ENCODE data around the gene CYFIP2.

Gene CYFIP2

GRCh38 chr5:157350939-157351801 lies 85.2 kb downstream of the CYFIP2 start:
- Histone ChIP-seq H3K9ac (ENCODE audit: low read length) (no peak overlapping the region), H3K9me3 (ENCODE audit: control insufficient read depth, low read length) (no peaks in the 10 kb centered on the region), H3K4me1 (ENCODE audit: control insufficient read depth, insufficient read depth, low read length) (no peaks in the 10 kb centered on the region), H3K4me3 (ENCODE audit: low read length) (no peak overlapping the region), H3K36me3 (ENCODE audit: control insufficient read depth, insufficient read depth, low read length, severe bottlenecking) (no peaks in the 10 kb centered on the region), H3K27me3 (replicated peaks; ENCODE audit: control insufficient read depth, insufficient read depth, low read length) (peaks cover 4% of the 10 kb centered on the region)
- DNase-seq (ENCODE audit: low read depth) = no peak

- H3K9ac ChIP-seq (ENCODE audit: low read length) = no peak overlapping the region
- no peaks in the 10 kb centered on the region for H3K9me3 ChIP-seq (ENCODE audit: control insufficient read depth, low read length)
- H3K27me3 ChIP-seq (replicated peaks; ENCODE audit: control insufficient read depth, insufficient read depth, low read length) = no peaks in the 10 kb centered on the region
- DNase-seq (ENCODE audit: low read depth) = no peak
- no peaks in the 10 kb centered on the region for H3K36me3 ChIP-seq (ENCODE audit: control insufficient read depth, insufficient read depth, low read length, severe bottlenecking)
- H3K4me1 ChIP-seq (ENCODE audit: control insufficient read depth, insufficient read depth, low read length) = no peaks in the 10 kb centered on the region
- H3K4me3 ChIP-seq (ENCODE audit: low read length) = no peak overlapping the region
These were observed 85.8 kb downstream of the CYFIP2 start for GRCh38 chr5:157351802-157352092.

GRCh38 chr5:157352756-157353340 lies 86.9 kb downstream of the CYFIP2 start:
- H3K27me3 ChIP-seq (replicated peaks; ENCODE audit: control insufficient read depth, insufficient read depth, low read length) = no peaks in the 10 kb centered on the region
- H3K4me3 ChIP-seq (ENCODE audit: low read length) = no peak overlapping the region
- H3K9ac ChIP-seq (ENCODE audit: low read length) = no peak overlapping the region
- H3K9me3 ChIP-seq (ENCODE audit: control insufficient read depth, low read length) = no peaks in the 10 kb centered on the region
- no peaks in the 10 kb centered on the region for H3K36me3 ChIP-seq (ENCODE audit: control insufficient read depth, insufficient read depth, low read length, severe bottlenecking)
- no peaks in the 10 kb centered on the region for H3K4me1 ChIP-seq (ENCODE audit: control insufficient read depth, insufficient read depth, low read length)
- no peak for DNase-seq (ENCODE audit: low read depth)

GRCh38 chr5:157354800-157355199 lies 88.9 kb downstream of the CYFIP2 start:
- Histone ChIP-seq H3K9me3 (ENCODE audit: control insufficient read depth, low read length) (no peaks in the 10 kb centered on the region), H3K9ac (ENCODE audit: low read length) (no peak overlapping the region), H3K27me3 (replicated peaks; ENCODE audit: control insufficient read depth, insufficient read depth, low read length) (no peaks in the 10 kb centered on the region), H3K4me3 (ENCODE audit: low read length) (no peak overlapping the region), H3K36me3 (ENCODE audit: control insufficient read depth, insufficient read depth, low read length, severe bottlenecking) (no peaks in the 10 kb centered on the region), H3K4me1 (ENCODE audit: control insufficient read depth, insufficient read depth, low read length) (no peaks in the 10 kb centered on the region)
- DNase-seq (ENCODE audit: low read depth) = no peak

GRCh38 chr5:157356576-157356975 lies 90.7 kb downstream of the CYFIP2 start:
- Histone ChIP-seq H3K4me1 (ENCODE audit: control insufficient read depth, insufficient read depth, low read length) (no peaks in the 10 kb centered on the region), H3K4me3 (ENCODE audit: low read length) (no peak overlapping the region), H3K36me3 (ENCODE audit: control insufficient read depth, insufficient read depth, low read length, severe bottlenecking) (no peaks in the 10 kb centered on the region), H3K9me3 (ENCODE audit: control insufficient read depth, low read length) (no peaks in the 10 kb centered on the region), H3K9ac (ENCODE audit: low read length) (no peak overlapping the region), H3K27me3 (replicated peaks; ENCODE audit: control insufficient read depth, insufficient read depth, low read length) (no peaks in the 10 kb centered on the region)
- DNase-seq (ENCODE audit: low read depth) = no peak

GRCh38 chr5:157357823-157358222 lies 91.9 kb downstream of the CYFIP2 start:
- no peaks in the 10 kb centered on the region for H3K36me3 ChIP-seq (ENCODE audit: control insufficient read depth, insufficient read depth, low read length, severe bottlenecking)
- DNase-seq (ENCODE audit: low read depth) = no peak
- no peaks in the 10 kb centered on the region for H3K4me1 ChIP-seq (ENCODE audit: control insufficient read depth, insufficient read depth, low read length)
- no peaks in the 10 kb centered on the region for H3K27me3 ChIP-seq (replicated peaks; ENCODE audit: control insufficient read depth, insufficient read depth, low read length)
- H3K9ac ChIP-seq (ENCODE audit: low read length) = no peak overlapping the region
- H3K9me3 ChIP-seq (ENCODE audit: control insufficient read depth, low read length) = no peaks in the 10 kb centered on the region
- H3K4me3 ChIP-seq (ENCODE audit: low read length) = no peak overlapping the region

GRCh38 chr5:157358871-157359270 lies 92.9 kb downstream of the CYFIP2 start:
- no peaks in the 10 kb centered on the region for H3K9me3 ChIP-seq (ENCODE audit: control insufficient read depth, low read length)
- DNase-seq (ENCODE audit: low read depth) = no peak
- no peaks in the 10 kb centered on the region for H3K4me1 ChIP-seq (ENCODE audit: control insufficient read depth, insufficient read depth, low read length)
- H3K4me3 ChIP-seq (ENCODE audit: low read length) = no peak overlapping the region
- no peak overlapping the region for H3K9ac ChIP-seq (ENCODE audit: low read length)
- H3K27me3 ChIP-seq (replicated peaks; ENCODE audit: control insufficient read depth, insufficient read depth, low read length) = no peaks in the 10 kb centered on the region
- no peaks in the 10 kb centered on the region for H3K36me3 ChIP-seq (ENCODE audit: control insufficient read depth, insufficient read depth, low read length, severe bottlenecking)

- Histone ChIP-seq H3K4me3 (ENCODE audit: low read length) (no peak overlapping the region), H3K27me3 (replicated peaks; ENCODE audit: control insufficient read depth, insufficient read depth, low read length) (no peaks in the 10 kb centered on the region), H3K9me3 (ENCODE audit: control insufficient read depth, low read length) (no peaks in the 10 kb centered on the region), H3K9ac (ENCODE audit: low read length) (no peak overlapping the region), H3K4me1 (ENCODE audit: control insufficient read depth, insufficient read depth, low read length) (no peaks in the 10 kb centered on the region), H3K36me3 (ENCODE audit: control insufficient read depth, insufficient read depth, low read length, severe bottlenecking) (no peaks in the 10 kb centered on the region)
- peak; percentile 11 for DNase-seq (ENCODE audit: low read depth)
These were observed 93.6 kb downstream of the CYFIP2 start for GRCh38 chr5:157359356-157360055.

- Histone ChIP-seq H3K27me3 (replicated peaks; ENCODE audit: control insufficient read depth, insufficient read depth, low read length) (no peaks in the 10 kb centered on the region), H3K36me3 (ENCODE audit: control insufficient read depth, insufficient read depth, low read length, severe bottlenecking) (no peaks in the 10 kb centered on the region), H3K9ac (ENCODE audit: low read length) (no peak overlapping the region), H3K4me1 (ENCODE audit: control insufficient read depth, insufficient read depth, low read length) (peaks cover 2% of the 10 kb centered on the region), H3K4me3 (ENCODE audit: low read length) (no peak overlapping the region), H3K9me3 (ENCODE audit: control insufficient read depth, low read length) (no peaks in the 10 kb centered on the region)
- no peak for DNase-seq (ENCODE audit: low read depth)
These were observed 96.1 kb downstream of the CYFIP2 start for GRCh38 chr5:157362012-157362411.

GRCh38 chr5:157362502-157362901 lies 96.6 kb downstream of the CYFIP2 start:
- no peaks in the 10 kb centered on the region for H3K9me3 ChIP-seq (ENCODE audit: control insufficient read depth, low read length)
- H3K4me3 ChIP-seq (ENCODE audit: low read length) = no peak overlapping the region
- H3K27me3 ChIP-seq (replicated peaks; ENCODE audit: control insufficient read depth, insufficient read depth, low read length) = no peaks in the 10 kb centered on the region
- no peaks in the 10 kb centered on the region for H3K36me3 ChIP-seq (ENCODE audit: control insufficient read depth, insufficient read depth, low read length, severe bottlenecking)
- H3K4me1 ChIP-seq (ENCODE audit: control insufficient read depth, insufficient read depth, low read length) = peaks cover 7% of the 10 kb centered on the region
- no peak for DNase-seq (ENCODE audit: low read depth)
- no peak overlapping the region for H3K9ac ChIP-seq (ENCODE audit: low read length)

- no peak for DNase-seq (ENCODE audit: low read depth)
- H3K9ac ChIP-seq (ENCODE audit: low read length) = no peak overlapping the region
- no peak overlapping the region for H3K4me3 ChIP-seq (ENCODE audit: low read length)
- H3K36me3 ChIP-seq (ENCODE audit: control insufficient read depth, insufficient read depth, low read length, severe bottlenecking) = no peaks in the 10 kb centered on the region
- no peaks in the 10 kb centered on the region for H3K27me3 ChIP-seq (replicated peaks; ENCODE audit: control insufficient read depth, insufficient read depth, low read length)
- H3K9me3 ChIP-seq (ENCODE audit: control insufficient read depth, low read length) = no peaks in the 10 kb centered on the region
- H3K4me1 ChIP-seq (ENCODE audit: control insufficient read depth, insufficient read depth, low read length) = peaks cover 8% of the 10 kb centered on the region
These were observed 97.1 kb downstream of the CYFIP2 start for GRCh38 chr5:157362982-157363381.
